Measurements from ENCODE around the gene DPP9. TPM values are rescaled to one million over a fixed set of nuclear protein-coding genes. Genes with fewer than 3 reads are reported as not detected.

DPP9 gene
- total RNA-seq, 2 experiments from 2014 or later = 91.7 TPM

GRCh38 chr19:4662020-4662695 is 61.5 kb downstream of the DPP9 start:
- Mint-ChIP-seq H3K36me3 (peaks cover 5% of the 10 kb centered on the region), H3K4me1 (peaks cover 4% of the 10 kb centered on the region), H3K9me3 (no peaks in the 10 kb centered on the region), H3K27ac (no peak overlapping the region), H3K27me3 (no peaks in the 10 kb centered on the region), H3K4me3 (no peak overlapping the region)
- no peak for ATAC-seq (ENCODE audit: low read depth)
- no peak for DNase-seq
- POLR2A ChIA-PET = interaction anchor here (0.6 kb wide), 1 partner anchor 37 kb away, joined by 4 read pairs; no protein-coding TSS in a partner anchor

GRCh38 chr19:4660993-4661392 is 62.6 kb downstream of the DPP9 start:
- no peak for DNase-seq
- Mint-ChIP-seq H3K36me3 (peaks cover 5% of the 10 kb centered on the region), H3K27ac (peak overlapping the region; percentile 63), H3K9me3 (no peaks in the 10 kb centered on the region), H3K4me1 (peaks cover 4% of the 10 kb centered on the region), H3K27me3 (no peaks in the 10 kb centered on the region), H3K4me3 (no peak overlapping the region)
- no peak for ATAC-seq (ENCODE audit: low read depth)
- POLR2A ChIA-PET = no interaction called here

- H3K27me3 Mint-ChIP-seq = no peaks in the 10 kb centered on the region
- POLR2A ChIA-PET = no interaction called here
- ATAC-seq (ENCODE audit: low read depth) (peak; percentile 49), DNase-seq (no peak)
- H3K9me3 Mint-ChIP-seq = no peaks in the 10 kb centered on the region
- H3K4me3 Mint-ChIP-seq = no peak overlapping the region
- H3K36me3 Mint-ChIP-seq = peaks cover 5% of the 10 kb centered on the region
- peaks cover 4% of the 10 kb centered on the region for H3K4me1 Mint-ChIP-seq
- no peak overlapping the region for H3K27ac Mint-ChIP-seq
Measured at GRCh38 chr19:4660181-4660791, 63.4 kb downstream of the DPP9 start.

- Mint-ChIP-seq H3K27ac (no peak overlapping the region), H3K9me3 (no peaks in the 10 kb centered on the region), H3K27me3 (no peaks in the 10 kb centered on the region), H3K4me1 (peaks cover 4% of the 10 kb centered on the region), H3K36me3 (peaks cover 7% of the 10 kb centered on the region), H3K4me3 (no peak overlapping the region)
- no peak for DNase-seq
- POLR2A ChIA-PET = no interaction called here
- no peak for ATAC-seq (ENCODE audit: low read depth)
Measured at GRCh38 chr19:4657835-4658234, 65.8 kb downstream of the DPP9 start.

GRCh38 chr19:4657262-4657661 is 66.4 kb downstream of the DPP9 start:
- peaks cover 4% of the 10 kb centered on the region for H3K4me1 Mint-ChIP-seq
- no peaks in the 10 kb centered on the region for H3K27me3 Mint-ChIP-seq
- no peak overlapping the region for H3K4me3 Mint-ChIP-seq
- DNase-seq (no peak), ATAC-seq (ENCODE audit: low read depth) (no peak)
- H3K9me3 Mint-ChIP-seq = no peaks in the 10 kb centered on the region
- H3K27ac Mint-ChIP-seq = no peak overlapping the region
- H3K36me3 Mint-ChIP-seq = peaks cover 7% of the 10 kb centered on the region
- POLR2A ChIA-PET = interaction anchor here (0.5 kb wide), 1 partner anchor 64 kb away, joined by 5 read pairs; no protein-coding TSS in a partner anchor

GRCh38 chr19:4656102-4656501 is 67.5 kb downstream of the DPP9 start:
- H3K9me3 Mint-ChIP-seq = no peaks in the 10 kb centered on the region
- DNase-seq (no peak), ATAC-seq (ENCODE audit: low read depth) (no peak)
- no peaks in the 10 kb centered on the region for H3K27me3 Mint-ChIP-seq
- H3K4me1 Mint-ChIP-seq = peaks cover 2% of the 10 kb centered on the region
- no peak overlapping the region for H3K4me3 Mint-ChIP-seq
- H3K36me3 Mint-ChIP-seq = peaks cover 7% of the 10 kb centered on the region
- POLR2A ChIA-PET = interaction anchor here (0.6 kb wide), 1 partner anchor 9 kb away, joined by 4 read pairs; no protein-coding TSS in a partner anchor
- H3K27ac Mint-ChIP-seq = no peak overlapping the region

GRCh38 chr19:4654437-4655361 is 68.9 kb downstream of the DPP9 start:
- ATAC-seq (ENCODE audit: low read depth) = no peak
- H3K9me3 Mint-ChIP-seq = no peaks in the 10 kb centered on the region
- peaks cover 2% of the 10 kb centered on the region for H3K4me1 Mint-ChIP-seq
- H3K4me3 Mint-ChIP-seq = no peak overlapping the region
- POLR2A ChIA-PET = no interaction called here
- H3K27me3 Mint-ChIP-seq = no peaks in the 10 kb centered on the region
- DNase-seq = no peak
- no peak overlapping the region for H3K27ac Mint-ChIP-seq
- H3K36me3 Mint-ChIP-seq = peaks cover 5% of the 10 kb centered on the region

- POLR2A ChIA-PET = interaction anchor here (0.6 to 0.8 kb wide), 3 partner anchors 12 to 204 kb away, joined by 3 read pairs; no protein-coding TSS in a partner anchor
- DNase-seq (no peak), ATAC-seq (ENCODE audit: low read depth) (no peak)
- H3K9me3 Mint-ChIP-seq = no peaks in the 10 kb centered on the region
- peaks cover 3% of the 10 kb centered on the region for H3K36me3 Mint-ChIP-seq
- no peak overlapping the region for H3K4me3 Mint-ChIP-seq
- no peaks in the 10 kb centered on the region for H3K27me3 Mint-ChIP-seq
- no peak overlapping the region for H3K27ac Mint-ChIP-seq
- peaks cover 2% of the 10 kb centered on the region for H3K4me1 Mint-ChIP-seq
Measured at GRCh38 chr19:4653793-4654436, 69.7 kb downstream of the DPP9 start.

- Mint-ChIP-seq H3K27me3 (no peaks in the 10 kb centered on the region), H3K4me3 (no peak overlapping the region), H3K9me3 (no peaks in the 10 kb centered on the region), H3K4me1 (peaks cover 2% of the 10 kb centered on the region), H3K27ac (no peak overlapping the region), H3K36me3 (peaks cover 3% of the 10 kb centered on the region)
- ATAC-seq (ENCODE audit: low read depth) (no peak), DNase-seq (no peak)
- POLR2A ChIA-PET = no interaction called here
Measured at GRCh38 chr19:4652075-4652474, 71.6 kb downstream of the DPP9 start.

GRCh38 chr19:4650159-4650558 is 73.5 kb downstream of the DPP9 start:
- peak overlapping the region; percentile 25 for H3K27ac Mint-ChIP-seq
- DNase-seq (no peak), ATAC-seq (ENCODE audit: low read depth) (peak; percentile 11)
- H3K9me3 Mint-ChIP-seq = no peaks in the 10 kb centered on the region
- POLR2A ChIA-PET = interaction anchor here (1.6 kb wide), 1 partner anchor 10 kb away, joined by 5 read pairs; no protein-coding TSS in a partner anchor
- no peak overlapping the region for H3K4me3 Mint-ChIP-seq
- no peaks in the 10 kb centered on the region for H3K27me3 Mint-ChIP-seq
- H3K36me3 Mint-ChIP-seq = peaks cover 7% of the 10 kb centered on the region
- H3K4me1 Mint-ChIP-seq = peaks cover 2% of the 10 kb centered on the region

- no peak overlapping the region for H3K27ac Mint-ChIP-seq
Measured at GRCh38 chr19:4649392-4650047, 74.1 kb downstream of the DPP9 start.

GRCh38 chr19:4647676-4648644 is 75.7 kb downstream of the DPP9 start:
- POLR2A ChIA-PET = no interaction called here
- ATAC-seq (ENCODE audit: low read depth) (no peak), DNase-seq (no peak)
- Mint-ChIP-seq H3K4me3 (no peak overlapping the region), H3K36me3 (peaks cover 4% of the 10 kb centered on the region), H3K27me3 (no peaks in the 10 kb centered on the region), H3K9me3 (no peaks in the 10 kb centered on the region), H3K27ac (no peak overlapping the region), H3K4me1 (peaks cover 2% of the 10 kb centered on the region)

More at GRCh38 chr19:4649392-4650047, 74.1 kb downstream of the DPP9 start:
- Mint-ChIP-seq H3K36me3 (peaks cover 4% of the 10 kb centered on the region), H3K27me3 (no peaks in the 10 kb centered on the region), H3K4me1 (peaks cover 2% of the 10 kb centered on the region), H3K9me3 (no peaks in the 10 kb centered on the region), H3K4me3 (no peak overlapping the region)
- DNase-seq (no peak), ATAC-seq (ENCODE audit: low read depth) (no peak)
- POLR2A ChIA-PET = interaction anchor here (1.6 kb wide), 1 partner anchor 9 kb away, joined by 5 read pairs; no protein-coding TSS in a partner anchor
